GM12865 (cell line): ENCODE results near the gene UBA52.
"Not testable (repeated sequence)": the region's sequence is repeated elsewhere in the genome, so short reads cannot be mapped to it uniquely, and the experiment has no call there.

Experiments
- DNase-seq: peaks from one replicate; pipeline ENCODE4 v3.0.0; 2010; ENCODE audit warnings: low read depth
- H3K4me3 ChIP-seq: 2 replicates; pipeline ENCODE4 v1.5.1; 2011; ENCODE audit warnings: mild to moderate bottlenecking, low read depth, low read length, control low read depth
- CTCF ChIP-seq: IDR thresholded peaks from 2 replicates; pipeline ENCODE4 v1.5.1; 2011; ENCODE audit warnings: low read length, control low read depth, low read depth, inconsistent platforms; ENCODE audit not compliant: insufficient read depth; ENCODE audit errors: missing control alignments

Gene UBA52

GRCh38 chr19:18599485-18599884 is 27.8 kb downstream of the UBA52 start:
- DNase-seq, result no peak
- no peak overlapping the region for H3K4me3 ChIP-seq
- no peak for TF ChIP-seq CTCF

GRCh38 chr19:18600692-18601397 is 29.2 kb downstream of the UBA52 start:
- H3K4me3 ChIP-seq, result not testable (repeated sequence)

GRCh38 chr19:18601875-18602274 is 30.2 kb downstream of the UBA52 start:
- no peak for DNase-seq
- no peak overlapping the region for H3K4me3 ChIP-seq
- no peak for TF ChIP-seq CTCF

More at GRCh38 chr19:18600692-18601397, 29.2 kb downstream of the UBA52 start:
- DNase-seq, result not testable (repeated sequence)

- DNase-seq, result peak; percentile 24
- peak; percentile 20 for TF ChIP-seq CTCF
- H3K4me3 ChIP-seq, result no peak overlapping the region
These were observed 31.7 kb downstream of the UBA52 start for GRCh38 chr19:18603255-18603957.

GRCh38 chr19:18603958-18604819 is 32.5 kb downstream of the UBA52 start:
- no peak overlapping the region for H3K4me3 ChIP-seq
- no peak for TF ChIP-seq CTCF
- DNase-seq, result no peak

GRCh38 chr19:18604820-18605159 is 33.1 kb downstream of the UBA52 start:
- no peak for TF ChIP-seq CTCF
- no peak for DNase-seq
- H3K4me3 ChIP-seq, result no peak overlapping the region

- no peak overlapping the region for H3K4me3 ChIP-seq
- DNase-seq, result no peak
- TF ChIP-seq CTCF, result no peak
These were observed 33.5 kb downstream of the UBA52 start for GRCh38 chr19:18605196-18605545.
